ENCODE data around the gene FSTL1. TPM values are rescaled to one million over a fixed set of nuclear protein-coding genes. Genes with fewer than 3 reads are reported as not detected.

FSTL1 gene
- total RNA-seq, 2 donors from 2014 or later = 0.39 to 3.0 TPM

GRCh38 chr3:120449701-120450599, 842 bp downstream of the FSTL1 start:
- peak in 1 of 2 donors; percentile 10 for DNase-seq (ENCODE audit: low spot score in 2 of 2)

GRCh38 chr3:120449251-120449650, 1.5 kb downstream of the FSTL1 start:
- no peak overlapping the region for H3K27ac Mint-ChIP-seq

More at GRCh38 chr3:120449701-120450599, 842 bp downstream of the FSTL1 start:
- peak; percentile 18 to 47 for ATAC-seq
- no peak overlapping the region for H3K27ac Mint-ChIP-seq
- H3K36me3 Mint-ChIP-seq = peaks cover 0 to 8% of the 10 kb centered on the region in 2 donors
- no peaks in the 10 kb centered on the region for H3K9me3 Mint-ChIP-seq

GRCh38 chr3:120448756-120449155, 2.0 kb downstream of the FSTL1 start:
- Mint-ChIP-seq H3K36me3 (peaks cover 0 to 8% of the 10 kb centered on the region in 2 donors), H3K9me3 (no peaks in the 10 kb centered on the region), H3K27ac (no peak overlapping the region)
- no peak for DNase-seq (ENCODE audit: low spot score in 2 of 2)
- ATAC-seq = no peak

More at GRCh38 chr3:120449251-120449650, 1.5 kb downstream of the FSTL1 start:
- ATAC-seq (no peak), DNase-seq (ENCODE audit: low spot score in 2 of 2) (no peak)
- Mint-ChIP-seq H3K36me3 (peaks cover 0 to 8% of the 10 kb centered on the region in 2 donors), H3K9me3 (no peaks in the 10 kb centered on the region)

- H3K9me3 Mint-ChIP-seq = no peaks in the 10 kb centered on the region
- H3K36me3 Mint-ChIP-seq = peaks cover 0 to 8% of the 10 kb centered on the region in 2 donors
- no peak for DNase-seq (ENCODE audit: low spot score in 2 of 2)
- H3K27ac Mint-ChIP-seq = no peak overlapping the region
- ATAC-seq = no peak
These were observed 3.7 kb downstream of the FSTL1 start for GRCh38 chr3:120446891-120447668.

GRCh38 chr3:120445654-120446053, 5.1 kb downstream of the FSTL1 start:
- H3K27ac Mint-ChIP-seq = no peak overlapping the region
- ATAC-seq (no peak), DNase-seq (ENCODE audit: low spot score in 2 of 2) (no peak)
- peaks cover 0 to 8% of the 10 kb centered on the region in 2 donors for H3K36me3 Mint-ChIP-seq
- H3K9me3 Mint-ChIP-seq = no peaks in the 10 kb centered on the region

- ATAC-seq (no peak), DNase-seq (ENCODE audit: low spot score in 2 of 2) (no peak)
- no peak overlapping the region for H3K27ac Mint-ChIP-seq
- H3K36me3 Mint-ChIP-seq = no peaks in the 10 kb centered on the region
- H3K9me3 Mint-ChIP-seq = no peaks in the 10 kb centered on the region
These were observed 7.1 kb downstream of the FSTL1 start for GRCh38 chr3:120443626-120444123.

- DNase-seq (ENCODE audit: low spot score in 2 of 2) (no peak), ATAC-seq (no peak)
- Mint-ChIP-seq H3K27ac (no peak overlapping the region), H3K36me3 (no peaks in the 10 kb centered on the region), H3K9me3 (no peaks in the 10 kb centered on the region)
These were observed 7.7 kb downstream of the FSTL1 start for GRCh38 chr3:120442975-120443517.

GRCh38 chr3:120441776-120442175, 9.0 kb downstream of the FSTL1 start:
- no peaks in the 10 kb centered on the region for H3K36me3 Mint-ChIP-seq
- no peak overlapping the region for H3K27ac Mint-ChIP-seq
- no peaks in the 10 kb centered on the region for H3K9me3 Mint-ChIP-seq
- no peak for ATAC-seq
- DNase-seq (ENCODE audit: low spot score in 2 of 2) = no peak

- DNase-seq (ENCODE audit: low spot score in 2 of 2) = no peak
- Mint-ChIP-seq H3K27ac (no peak overlapping the region), H3K36me3 (no peaks in the 10 kb centered on the region), H3K9me3 (no peaks in the 10 kb centered on the region)
- ATAC-seq = no peak
These were observed 10.0 kb downstream of the FSTL1 start for GRCh38 chr3:120440762-120441161.

- Mint-ChIP-seq H3K27ac (no peak overlapping the region), H3K36me3 (no peaks in the 10 kb centered on the region), H3K9me3 (no peaks in the 10 kb centered on the region)
- DNase-seq (ENCODE audit: low spot score in 2 of 2) = no peak
- no peak for ATAC-seq
These were observed 10.6 kb downstream of the FSTL1 start for GRCh38 chr3:120440001-120440703.

- ATAC-seq (no peak), DNase-seq (ENCODE audit: low spot score in 2 of 2) (no peak)
- Mint-ChIP-seq H3K27ac (no peak overlapping the region), H3K36me3 (no peaks in the 10 kb centered on the region), H3K9me3 (no peaks in the 10 kb centered on the region)
These were observed 12.0 kb downstream of the FSTL1 start for GRCh38 chr3:120438665-120439370.

- ATAC-seq (no peak), DNase-seq (ENCODE audit: low spot score in 2 of 2) (no peak)
- H3K27ac Mint-ChIP-seq = no peak overlapping the region
- no peaks in the 10 kb centered on the region for H3K36me3 Mint-ChIP-seq
- no peaks in the 10 kb centered on the region for H3K9me3 Mint-ChIP-seq
These were observed 12.6 kb downstream of the FSTL1 start for GRCh38 chr3:120438216-120438615.

- H3K36me3 Mint-ChIP-seq = no peaks in the 10 kb centered on the region
- H3K27ac Mint-ChIP-seq = no peak overlapping the region
- H3K9me3 Mint-ChIP-seq = no peaks in the 10 kb centered on the region
- ATAC-seq (no peak), DNase-seq (ENCODE audit: low spot score in 2 of 2) (no peak)
These were observed 13.2 kb downstream of the FSTL1 start for GRCh38 chr3:120437559-120437958.

GRCh38 chr3:120436523-120437050, 14.2 kb downstream of the FSTL1 start:
- H3K27ac Mint-ChIP-seq = no peak overlapping the region
- no peaks in the 10 kb centered on the region for H3K36me3 Mint-ChIP-seq
- H3K9me3 Mint-ChIP-seq = no peaks in the 10 kb centered on the region
- DNase-seq (ENCODE audit: low spot score in 2 of 2) = no peak
- ATAC-seq = no peak

- ATAC-seq (no peak), DNase-seq (ENCODE audit: low spot score in 2 of 2) (no peak)
- H3K9me3 Mint-ChIP-seq = no peaks in the 10 kb centered on the region
- H3K27ac Mint-ChIP-seq = no peak overlapping the region
- no peaks in the 10 kb centered on the region for H3K36me3 Mint-ChIP-seq
These were observed 15.2 kb downstream of the FSTL1 start for GRCh38 chr3:120435621-120436020.

All from activated naive CD4-positive, alpha-beta T cell treated with anti-CD3 and anti-CD28 coated beads, Interleukin-2, amount 50 U/mL, for 72 hours (primary cell).